Glomerular endothelial cell (primary cell): Measurements from ENCODE around the gene FAM20A. TPM values are rescaled to one million over a fixed set of nuclear protein-coding genes. Genes with fewer than 3 reads are reported as not detected.
"Not testable (repeated sequence)": the region's sequence is repeated elsewhere in the genome, so short reads cannot be mapped to it uniquely, and the experiment has no call there.

Experiments used
- DNase-seq: peaks from one replicate; pipeline ENCODE4 v3.0.0-alpha.2; 2011; ENCODE audit warnings: low read depth, low spot score; ENCODE audit errors: extremely low read depth
- total RNA-seq: library from RNA; depleted of rRNA; stranded (reverse); fragments of >200 nt; gene quantifications from 2 replicates; pipeline ENCODE4 v1.2.3, GENCODE V29; 2015

Gene FAM20A
- total RNA-seq, 1 donor from 2014 or later, result not detected

DNA sequence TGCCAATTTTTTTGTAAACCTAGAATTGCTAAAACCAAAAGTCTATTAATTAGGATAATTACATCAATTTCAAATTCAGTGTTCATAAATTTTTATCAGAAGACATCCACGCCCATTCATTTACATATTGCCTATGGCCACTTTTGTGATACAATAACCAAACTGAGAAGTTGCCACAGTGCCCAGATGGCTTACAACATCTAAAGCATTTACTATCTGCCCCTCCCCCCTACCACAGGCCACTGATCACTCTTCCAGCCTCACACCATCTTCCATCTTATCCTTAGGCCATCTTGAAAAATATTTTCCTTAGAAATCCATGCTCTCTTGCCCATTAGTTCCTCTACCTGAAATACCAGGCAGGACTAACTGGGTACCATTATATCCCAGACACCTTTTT is 95.2 kb downstream of the FAM20A start:
- DNase-seq, result no peak

DNA sequence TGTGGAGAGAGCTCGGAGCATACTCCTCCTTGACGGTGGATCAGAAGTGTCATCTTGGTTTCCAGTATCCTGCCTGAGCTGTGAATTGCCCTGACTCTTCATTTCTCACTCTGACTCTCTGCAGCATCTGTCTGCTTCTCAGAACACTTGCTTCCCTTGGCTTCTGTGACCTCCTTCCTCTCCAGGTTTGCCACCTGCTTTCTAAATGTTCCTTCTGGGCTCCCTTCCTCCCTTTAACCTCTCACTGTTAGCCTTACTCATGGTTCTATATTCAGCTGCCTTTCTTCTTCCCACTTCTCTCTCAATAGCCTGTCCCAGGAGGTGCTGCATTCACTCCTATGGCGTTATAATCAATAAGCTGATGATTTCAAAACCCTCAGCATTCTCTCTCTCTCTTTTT is 100.1 kb downstream of the FAM20A start:
- DNase-seq, result no peak

- no peak for DNase-seq
Measured at GRCh38 chr17:68499587-68499986, 101.6 kb downstream of the FAM20A start.

GRCh38 chr17:68498479-68499326 is 102.5 kb downstream of the FAM20A start:
- no peak for DNase-seq

GRCh38 chr17:68497885-68498319 is 103.3 kb downstream of the FAM20A start:
- no peak for DNase-seq

- DNase-seq, result no peak
Measured at GRCh38 chr17:68495081-68495480, 106.1 kb downstream of the FAM20A start.

- not testable (repeated sequence) for DNase-seq
Measured at GRCh38 chr17:68492394-68493054, 108.6 kb downstream of the FAM20A start.

DNA sequence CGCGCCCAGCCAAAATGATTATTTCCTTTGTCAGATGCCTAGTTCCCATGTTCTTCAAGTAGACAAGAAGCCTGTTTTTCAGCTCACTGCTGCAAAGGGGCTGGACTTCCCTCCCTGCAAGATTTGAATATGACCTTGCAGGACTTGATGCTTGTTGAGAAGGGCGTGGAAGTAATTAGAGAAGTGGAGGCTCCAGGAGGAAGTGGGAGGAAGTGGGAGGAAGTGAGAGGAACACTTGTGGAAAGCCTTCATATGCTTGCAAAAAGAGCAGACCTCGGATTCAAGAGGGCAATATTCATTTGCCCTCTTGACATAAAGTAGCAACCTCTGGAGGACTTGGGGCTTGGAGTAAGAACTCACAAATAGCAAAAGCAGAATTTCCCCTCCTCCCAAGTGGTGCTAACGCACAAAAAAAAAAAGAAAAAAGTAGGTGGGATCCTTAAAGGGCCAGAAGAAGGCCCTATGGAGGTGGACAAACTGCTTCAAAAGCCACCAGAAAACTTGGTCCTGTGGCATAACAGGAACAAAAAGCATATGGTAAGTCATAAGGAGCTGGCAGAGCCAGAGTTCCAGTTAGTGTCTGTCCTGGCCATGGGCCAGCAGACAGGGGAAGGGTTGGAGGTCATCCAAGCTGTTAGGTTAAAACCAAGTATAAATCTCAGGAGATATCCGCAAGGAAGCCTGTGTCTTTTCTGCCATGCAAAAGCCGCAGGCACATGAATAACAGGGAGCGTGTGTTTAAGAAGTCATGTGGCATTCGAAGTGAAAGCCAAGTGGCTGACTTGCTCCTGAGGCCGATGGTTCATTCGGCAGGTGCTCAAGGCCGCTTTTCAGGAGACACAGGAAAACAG is 109.6 kb downstream of the FAM20A start:
- no peak for DNase-seq

DNA sequence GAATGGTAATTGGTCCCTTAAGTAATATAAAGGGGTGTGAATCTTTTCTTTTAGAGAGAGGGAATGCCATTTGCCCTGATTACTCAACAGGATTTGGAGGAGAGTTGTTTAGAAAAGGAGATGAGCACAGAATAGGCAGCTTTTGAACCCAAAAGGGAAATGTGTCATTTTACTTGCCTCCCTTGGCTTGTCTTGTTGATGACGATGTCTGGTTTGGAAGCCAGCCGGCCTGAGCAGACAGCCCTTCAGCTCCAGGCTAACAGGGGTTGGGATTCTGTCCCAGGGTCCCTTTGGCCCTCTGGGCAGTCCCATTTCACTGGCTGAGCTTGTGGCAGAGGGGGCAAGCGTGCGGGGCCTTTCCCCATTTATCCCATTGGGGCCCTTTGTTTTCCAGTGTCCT is 111.2 kb downstream of the FAM20A start:
- no peak for DNase-seq

Other genes starting within 250 kb of the FAM20A start
- gene WIPI1, start 143.9 kb downstream of the FAM20A start, total RNA-seq, result 75.8 and 99.5 TPM in 2 replicates
- 271 and 328 TPM in 2 replicates for gene PRKAR1A, start 88.9 kb downstream of the FAM20A start, total RNA-seq